Measurements from ENCODE around the gene KAZALD1.

DNA sequence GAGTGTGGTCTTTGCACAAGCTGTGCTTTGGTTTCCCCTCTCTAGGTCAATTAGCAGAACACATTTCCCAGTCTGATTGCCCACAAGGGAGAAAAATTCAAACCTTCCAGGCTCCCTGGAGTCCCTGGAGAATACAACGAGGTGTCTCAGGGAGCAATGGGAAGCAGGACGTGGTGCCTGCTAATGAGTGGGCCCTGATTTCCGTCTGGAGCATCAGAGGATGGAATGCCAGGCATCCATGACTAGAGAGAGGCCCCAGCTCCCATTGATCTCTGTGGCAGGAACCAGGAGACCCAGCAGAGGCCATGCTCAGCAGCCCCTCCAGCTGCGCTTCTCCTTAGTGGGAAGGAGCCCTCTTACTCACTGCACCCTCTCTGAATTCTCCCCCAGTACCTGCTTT, 36.1 kb downstream of the KAZALD1 start:
- TF ChIP-seq POLR2AphosphoS5 (IDR thresholded peaks at IDR 0.05) (no peak), CTCF (IDR thresholded peaks at IDR 0.05; ENCODE audit: poor library complexity, severe bottlenecking) (no peak), MXI1 (conservative IDR thresholded peaks at IDR 0.05; ENCODE audit: poor library complexity, severe bottlenecking) (no peak), REST (IDR thresholded peaks at IDR 0.05; ENCODE audit: borderline replicate concordance) (no peak), EZH2 (IDR thresholded peaks at IDR 0.05; ENCODE audit: borderline replicate concordance, insufficient read depth, low read length, poor library complexity, severe bottlenecking) (no peak), EP300 (conservative IDR thresholded peaks at IDR 0.05; ENCODE audit: poor library complexity, severe bottlenecking) (no peak), TAF1 (IDR thresholded peaks at IDR 0.05; ENCODE audit: low read depth) (no peak)
